Measurements from ENCODE around the gene RPL10. TPM values are rescaled to one million over a fixed set of nuclear protein-coding genes. Genes with fewer than 3 reads are reported as not detected.
A peak's percentile ranks its signal among the peaks of the same experiment; 100 is the strongest.
"Not testable (repeated sequence)": the region's sequence is repeated elsewhere in the genome, so short reads cannot be mapped to it uniquely, and the experiment has no call there.

Gene RPL10
- total and polyA plus RNA-seq, 2 of the 13 experiments (the other 11 are each of a cell fraction or from before 2014, with no cell fraction given), result 2,381 to 4,713 TPM

DNA sequence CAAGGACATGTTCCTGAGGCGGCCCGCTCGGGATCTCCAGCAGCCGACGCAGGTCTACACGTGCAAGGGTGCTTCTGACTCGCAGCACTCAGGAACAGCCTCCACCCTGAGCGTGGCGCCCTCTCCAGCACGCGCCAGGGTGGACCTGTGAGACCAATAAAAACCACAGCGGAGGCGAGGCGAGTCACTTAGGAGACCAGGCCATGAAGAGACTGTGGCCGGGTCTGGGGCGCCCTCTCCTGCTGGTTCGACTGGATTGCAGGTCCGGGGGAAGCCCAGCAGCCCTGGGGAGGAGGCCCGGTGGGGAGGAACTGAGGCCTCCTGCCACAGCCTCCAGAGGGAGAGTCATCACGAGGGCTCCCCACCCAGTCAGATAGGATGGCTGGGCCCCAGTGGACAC, 10.1 kb upstream of the RPL10 start:
- FAIRE-seq, result peak; percentile 36
- BruUV-seq (replicated peaks), result not testable (repeated sequence)

DNA sequence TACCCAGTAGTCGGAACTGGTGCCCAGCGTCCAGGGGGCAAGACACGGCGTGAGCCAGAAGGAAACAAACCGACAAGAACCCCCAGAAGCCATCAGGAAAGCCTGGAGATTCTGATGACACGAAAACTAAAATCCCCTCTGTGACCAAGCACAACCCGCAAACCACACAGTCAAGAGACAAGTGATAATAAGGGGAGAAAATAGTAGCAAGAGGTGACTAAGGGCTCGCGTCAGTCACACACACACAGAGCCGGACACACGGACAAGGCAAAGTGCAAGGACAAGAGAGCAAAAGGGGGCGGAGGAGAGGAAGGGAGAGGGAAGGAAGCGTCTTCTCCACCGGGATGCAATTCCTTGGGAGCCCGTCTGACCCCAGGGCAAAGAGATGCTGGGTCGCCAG, 9.5 kb upstream of the RPL10 start:
- BruUV-seq (replicated peaks); ATAC-seq; H3K9me3 ChIP-seq (ENCODE audit: low read length); H3K4me2 ChIP-seq (ENCODE audit: low read depth, low read length); in situ Hi-C loops (cut with HindIII; ENCODE audit: extremely low pct_ligation_motif_present, low pct_unique_long_range_greater_than_20kb); FAIRE-seq; H3K4me3 ChIP-seq (replicated peaks in 1 of 3; ENCODE audit: insufficient read depth in 1 of 3, low read depth in 2 of 3, low read length in 3 of 3); H3K36me3 ChIP-seq (replicated peaks in 1 of 2; ENCODE audit: control insufficient read depth in 1 of 2, insufficient read depth in 2 of 2, low read length in 2 of 2); H3K27me3 ChIP-seq (ENCODE audit: control insufficient read depth in 1 of 2, insufficient read depth in 2 of 2, low read length in 2 of 2); H3K9ac ChIP-seq (ENCODE audit: insufficient read depth, low read depth, low read length); H3K79me2 ChIP-seq (ENCODE audit: insufficient read depth, low read length); CTCF ChIA-PET (ENCODE audit: low intra/inter-chr PET ratio, low total read pairs); DNase-seq (ENCODE audit: low spot score); H3K4me1 ChIP-seq (ENCODE audit: insufficient read depth, low read length); H3K27ac ChIP-seq (ENCODE audit: extremely low read length, insufficient read depth, low read length); H4K20me1 ChIP-seq (ENCODE audit: insufficient read depth, low read length); POLR2A ChIA-PET; intact Hi-C loops (cut with micrococcal nuclease; ENCODE audit: unreplicated experiment); H2AFZ ChIP-seq (ENCODE audit: low read length): not testable (repeated sequence)
- WGBS (ENCODE audit: low lambda C conversion rate), result no CpG with 5 or more reads among the region's 16 CpGs

More for the DNA sequence above, 10.1 kb upstream of the RPL10 start:
- in situ Hi-C loops (cut with HindIII; ENCODE audit: extremely low pct_ligation_motif_present, low pct_unique_long_range_greater_than_20kb); H4K20me1 ChIP-seq (ENCODE audit: insufficient read depth, low read length); H3K27me3 ChIP-seq (ENCODE audit: control insufficient read depth in 1 of 2, insufficient read depth in 2 of 2, low read length in 2 of 2); H3K4me1 ChIP-seq (ENCODE audit: insufficient read depth, low read length); POLR2A ChIA-PET; H3K4me2 ChIP-seq (ENCODE audit: low read depth, low read length); H3K9me3 ChIP-seq (ENCODE audit: low read length); H3K79me2 ChIP-seq (ENCODE audit: insufficient read depth, low read length); H2AFZ ChIP-seq (ENCODE audit: low read length); H3K4me3 ChIP-seq (replicated peaks in 1 of 3; ENCODE audit: insufficient read depth in 1 of 3, low read depth in 2 of 3, low read length in 3 of 3); H3K36me3 ChIP-seq (replicated peaks in 1 of 2; ENCODE audit: control insufficient read depth in 1 of 2, insufficient read depth in 2 of 2, low read length in 2 of 2); H3K9ac ChIP-seq (ENCODE audit: insufficient read depth, low read depth, low read length); DNase-seq (ENCODE audit: low spot score); CTCF ChIA-PET (ENCODE audit: low intra/inter-chr PET ratio, low total read pairs); H3K27ac ChIP-seq (ENCODE audit: extremely low read length, insufficient read depth, low read length); intact Hi-C loops (cut with micrococcal nuclease; ENCODE audit: unreplicated experiment): not testable (repeated sequence)
- WGBS (ENCODE audit: low lambda C conversion rate), result no CpG with 5 or more reads among the region's 20 CpGs
- peak; percentile 18 for ATAC-seq

GRCh38 chrX:154389812-154390747, 8.1 kb upstream of the RPL10 start:
- H3K9ac ChIP-seq (ENCODE audit: insufficient read depth, low read depth, low read length); H3K4me2 ChIP-seq (ENCODE audit: low read depth, low read length); DNase-seq (ENCODE audit: low spot score); intact Hi-C loops (cut with micrococcal nuclease; ENCODE audit: unreplicated experiment); H3K27me3 ChIP-seq (ENCODE audit: control insufficient read depth in 1 of 2, insufficient read depth in 2 of 2, low read length in 2 of 2); H4K20me1 ChIP-seq (ENCODE audit: insufficient read depth, low read length); H3K79me2 ChIP-seq (ENCODE audit: insufficient read depth, low read length); H3K4me3 ChIP-seq (replicated peaks in 1 of 3; ENCODE audit: insufficient read depth in 1 of 3, low read depth in 2 of 3, low read length in 3 of 3); H3K36me3 ChIP-seq (replicated peaks in 1 of 2; ENCODE audit: control insufficient read depth in 1 of 2, insufficient read depth in 2 of 2, low read length in 2 of 2); in situ Hi-C loops (cut with HindIII; ENCODE audit: extremely low pct_ligation_motif_present, low pct_unique_long_range_greater_than_20kb); POLR2A ChIA-PET; H2AFZ ChIP-seq (ENCODE audit: low read length); H3K4me1 ChIP-seq (ENCODE audit: insufficient read depth, low read length); H3K9me3 ChIP-seq (ENCODE audit: low read length); CTCF ChIA-PET (ENCODE audit: low intra/inter-chr PET ratio, low total read pairs); BruUV-seq (replicated peaks); H3K27ac ChIP-seq (ENCODE audit: extremely low read length, insufficient read depth, low read length): not testable (repeated sequence)
- ATAC-seq (peak; percentile 67), FAIRE-seq (peak; percentile 95)
- no CpG with 5 or more reads among the region's 121 CpGs for WGBS (ENCODE audit: low lambda C conversion rate)

All from HepG2 (cell line).